HG03520 (cell line): ENCODE measurements around the gene COL3A1.

Experiments
- ATAC-seq: cut with Tn5 transposase; IDR thresholded peaks from one replicate; pipeline ENCODE4 v1.9.1; 2021; ENCODE audit warnings: mild to moderate bottlenecking, moderate library complexity; ENCODE audit not compliant: unreplicated experiment

The COL3A1 gene

GRCh38 chr2:188975497-188976102 is 1.4 kb downstream of the COL3A1 start:
- ATAC-seq, result no peak

GRCh38 chr2:188976545-188977268 is 2.5 kb downstream of the COL3A1 start:
- ATAC-seq, result no peak

- no peak for ATAC-seq
These were observed 3.1 kb downstream of the COL3A1 start for GRCh38 chr2:188977317-188977716.

- ATAC-seq, result peak; percentile 82
These were observed 4.3 kb downstream of the COL3A1 start for GRCh38 chr2:188978291-188979081.

- ATAC-seq, result peak; percentile 7
These were observed 5.3 kb downstream of the COL3A1 start for GRCh38 chr2:188979187-188980114.

- ATAC-seq, result no peak
These were observed 9.4 kb downstream of the COL3A1 start for GRCh38 chr2:188983427-188984064.

GRCh38 chr2:188984065-188984491 is 9.9 kb downstream of the COL3A1 start:
- ATAC-seq, result no peak

- no peak for ATAC-seq
These were observed 10.5 kb downstream of the COL3A1 start for GRCh38 chr2:188984680-188985079.

- no peak for ATAC-seq
These were observed 12.7 kb downstream of the COL3A1 start for GRCh38 chr2:188986839-188987238.

GRCh38 chr2:188993247-188993646 is 19.1 kb downstream of the COL3A1 start:
- ATAC-seq, result no peak

GRCh38 chr2:188997263-188997662 is 23.1 kb downstream of the COL3A1 start:
- no peak for ATAC-seq

- no peak for ATAC-seq
These were observed 26.0 kb downstream of the COL3A1 start for GRCh38 chr2:189000221-189000620.

- ATAC-seq, result no peak
These were observed 27.9 kb downstream of the COL3A1 start for GRCh38 chr2:189002079-189002478.

- ATAC-seq, result no peak
These were observed 34.5 kb downstream of the COL3A1 start for GRCh38 chr2:189008555-189009262.

GRCh38 chr2:189010536-189010935 is 36.4 kb downstream of the COL3A1 start:
- ATAC-seq, result no peak

- no peak for ATAC-seq
These were observed 38.2 kb downstream of the COL3A1 start for GRCh38 chr2:189012351-189012750.

GRCh38 chr2:189013031-189013430 is 38.9 kb downstream of the COL3A1 start:
- ATAC-seq, result no peak

GRCh38 chr2:189013671-189014448 is 39.7 kb downstream of the COL3A1 start:
- no peak for ATAC-seq
